HCT116 (cell line): Measurements from ENCODE around the gene GJA1.

Experiments
- JUND ChIP-seq: IDR thresholded peaks from 2 replicates; pipeline ENCODE4 v1.6.1; 2012
- TF ChIP-seq, protein P1 (sequence below), 3 experiments: fragments of 200-600 bp in 1 of 3; sonication (generic) in 1 of 3; IDR thresholded peaks in 2 of 3; conservative IDR thresholded peaks in 1 of 3; 2 replicates each; pipeline ENCODE4 v1.5.1; 2012 to 2017; ENCODE audit warnings: low read depth in 2 of 3, low read length in 2 of 3, antibody characterized with exemption in 1 of 3, borderline replicate concordance in 1 of 3, control low read depth in 1 of 3, mild to moderate bottlenecking in 1 of 3, mixed read lengths in 1 of 3, mixed run types in 1 of 3, moderate library complexity in 1 of 3; ENCODE audit not compliant: insufficient read depth in 1 of 3

DNA sequence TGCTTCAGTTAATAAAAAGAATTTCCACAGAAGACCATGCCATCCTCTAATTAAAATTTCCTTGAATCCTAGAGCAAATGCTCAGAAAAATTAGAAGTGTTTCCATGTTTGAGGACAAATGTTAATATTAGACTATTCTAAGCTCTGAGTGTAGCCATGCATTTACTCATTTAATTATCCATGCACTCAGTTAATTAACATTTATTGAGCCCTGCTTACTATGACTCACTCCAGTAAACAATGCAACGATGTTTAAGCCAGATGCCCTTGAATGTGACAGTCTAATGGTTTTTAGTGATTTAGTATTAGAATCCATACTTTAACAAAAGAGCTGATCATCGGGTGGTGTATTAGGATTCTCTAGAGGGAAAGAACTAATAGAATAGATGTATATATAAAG is 37.3 kb upstream of the GJA1 start:
- TF ChIP-seq, protein P1, sequence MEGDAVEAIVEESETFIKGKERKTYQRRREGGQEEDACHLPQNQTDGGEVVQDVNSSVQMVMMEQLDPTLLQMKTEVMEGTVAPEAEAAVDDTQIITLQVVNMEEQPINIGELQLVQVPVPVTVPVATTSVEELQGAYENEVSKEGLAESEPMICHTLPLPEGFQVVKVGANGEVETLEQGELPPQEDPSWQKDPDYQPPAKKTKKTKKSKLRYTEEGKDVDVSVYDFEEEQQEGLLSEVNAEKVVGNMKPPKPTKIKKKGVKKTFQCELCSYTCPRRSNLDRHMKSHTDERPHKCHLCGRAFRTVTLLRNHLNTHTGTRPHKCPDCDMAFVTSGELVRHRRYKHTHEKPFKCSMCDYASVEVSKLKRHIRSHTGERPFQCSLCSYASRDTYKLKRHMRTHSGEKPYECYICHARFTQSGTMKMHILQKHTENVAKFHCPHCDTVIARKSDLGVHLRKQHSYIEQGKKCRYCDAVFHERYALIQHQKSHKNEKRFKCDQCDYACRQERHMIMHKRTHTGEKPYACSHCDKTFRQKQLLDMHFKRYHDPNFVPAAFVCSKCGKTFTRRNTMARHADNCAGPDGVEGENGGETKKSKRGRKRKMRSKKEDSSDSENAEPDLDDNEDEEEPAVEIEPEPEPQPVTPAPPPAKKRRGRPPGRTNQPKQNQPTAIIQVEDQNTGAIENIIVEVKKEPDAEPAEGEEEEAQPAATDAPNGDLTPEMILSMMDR (IDR thresholded peaks at IDR 0.05 in 2 of 3, conservative IDR thresholded peaks at IDR 0.05 in 1 of 3; ENCODE audit: borderline replicate concordance in 1 of 3, insufficient read depth in 1 of 3, low read depth in 2 of 3, low read length in 2 of 3) = no peak
- TF ChIP-seq JUND = no peak
